ENCODE data around the gene ZCWPW1. TPM values are rescaled to one million over a fixed set of nuclear protein-coding genes. Genes with fewer than 3 reads are reported as not detected.
A peak's percentile ranks its signal among the peaks of the same experiment; 100 is the strongest.

Gene ZCWPW1
- total RNA-seq, 6 experiments from 2014 or later, result 0.86 to 5.7 (median 2.7) TPM

DNA sequence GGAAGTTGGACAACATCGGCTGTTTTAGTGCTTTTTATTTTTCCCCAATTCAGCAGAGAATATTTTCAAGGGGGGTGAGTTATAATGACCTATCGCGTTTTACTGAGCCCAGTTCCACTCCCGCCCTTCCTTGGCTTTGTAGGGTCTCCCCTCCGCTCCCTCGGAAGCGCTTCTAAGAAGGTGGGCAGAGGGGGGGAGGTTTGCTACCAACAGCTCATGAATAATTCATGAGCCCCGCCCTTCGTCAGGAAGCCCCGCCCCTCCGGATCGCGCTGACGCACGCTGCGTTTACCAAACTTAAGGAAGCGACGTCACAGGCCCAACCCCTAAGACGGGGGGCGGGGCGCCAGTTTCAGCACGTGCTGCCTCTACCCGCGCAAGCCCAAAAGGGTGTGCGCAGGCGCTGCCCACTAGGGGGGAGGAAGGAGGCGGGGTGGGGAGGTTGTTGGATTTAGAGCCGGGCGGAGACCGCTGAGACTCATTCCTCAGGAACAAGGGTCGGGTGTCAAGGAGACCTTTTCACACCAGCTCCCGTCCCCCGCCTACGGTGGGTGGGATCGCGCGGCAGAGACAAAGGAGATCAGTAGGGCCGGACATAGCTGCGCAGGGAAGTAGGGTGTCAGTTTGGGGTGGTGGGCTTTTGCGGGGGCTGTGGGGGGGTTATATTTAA lies 599 bp upstream of the ZCWPW1 start:
- TF ChIP-seq, protein P1, sequence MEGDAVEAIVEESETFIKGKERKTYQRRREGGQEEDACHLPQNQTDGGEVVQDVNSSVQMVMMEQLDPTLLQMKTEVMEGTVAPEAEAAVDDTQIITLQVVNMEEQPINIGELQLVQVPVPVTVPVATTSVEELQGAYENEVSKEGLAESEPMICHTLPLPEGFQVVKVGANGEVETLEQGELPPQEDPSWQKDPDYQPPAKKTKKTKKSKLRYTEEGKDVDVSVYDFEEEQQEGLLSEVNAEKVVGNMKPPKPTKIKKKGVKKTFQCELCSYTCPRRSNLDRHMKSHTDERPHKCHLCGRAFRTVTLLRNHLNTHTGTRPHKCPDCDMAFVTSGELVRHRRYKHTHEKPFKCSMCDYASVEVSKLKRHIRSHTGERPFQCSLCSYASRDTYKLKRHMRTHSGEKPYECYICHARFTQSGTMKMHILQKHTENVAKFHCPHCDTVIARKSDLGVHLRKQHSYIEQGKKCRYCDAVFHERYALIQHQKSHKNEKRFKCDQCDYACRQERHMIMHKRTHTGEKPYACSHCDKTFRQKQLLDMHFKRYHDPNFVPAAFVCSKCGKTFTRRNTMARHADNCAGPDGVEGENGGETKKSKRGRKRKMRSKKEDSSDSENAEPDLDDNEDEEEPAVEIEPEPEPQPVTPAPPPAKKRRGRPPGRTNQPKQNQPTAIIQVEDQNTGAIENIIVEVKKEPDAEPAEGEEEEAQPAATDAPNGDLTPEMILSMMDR (IDR thresholded peaks at IDR 0.05), result peak in 2 of 4 donors; percentile 34 to 56
- TF ChIP-seq POLR2A (IDR thresholded peaks at IDR 0.05), result peak; percentile 71
- Histone ChIP-seq H3K4me3 (peak overlapping the region; percentile 84 to 85 (median 84)), H3K27ac (peak overlapping the region; percentile 98 to 99 (median 98)), H3K27me3 (no peaks in the 10 kb centered on the region), H3K36me3 (peaks cover 0 to 13% (median 4%) of the 10 kb centered on the region in 4 donors), H3K9me3 (no peaks in the 10 kb centered on the region), H3K4me1 (peaks cover 0 to 24% (median 2%) of the 10 kb centered on the region in 4 donors)
- peak; percentile 100 for DNase-seq
- WGBS (ENCODE audit: insufficient coverage, low coverage, low lambda C conversion rate, missing lambda C conversion rate), result under 1% methylated on average over 36 of the region's 40 CpGs
- intact Hi-C loops (cut with DNase I), result no loop called here
- ATAC-seq, result peak; percentile 77 to 84 (median 81)

DNA sequence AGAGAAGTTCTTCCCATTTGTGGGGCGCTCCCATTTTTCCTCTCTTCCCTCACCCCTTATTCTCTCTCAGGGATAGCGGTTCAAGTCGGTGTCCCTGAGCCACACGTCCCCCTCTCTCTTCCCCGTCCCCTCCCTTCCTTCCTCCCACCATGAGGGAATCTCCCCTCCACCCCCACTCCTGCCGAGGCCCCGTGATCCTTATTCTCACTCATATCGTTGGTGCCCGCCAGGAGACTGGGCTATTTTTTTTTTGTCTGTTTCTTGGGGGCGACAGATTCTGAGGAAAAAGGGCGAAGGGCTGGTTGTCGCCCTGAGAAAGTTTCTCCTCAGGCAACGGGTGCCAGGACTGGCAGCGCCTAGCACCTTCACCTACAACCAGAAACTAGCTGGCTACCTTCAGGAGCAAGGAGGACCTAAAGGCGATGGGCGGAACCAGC lies 723 bp downstream of the ZCWPW1 start:
- TF ChIP-seq, protein P1 (IDR thresholded peaks at IDR 0.05), result no peak
- TF ChIP-seq POLR2A (IDR thresholded peaks at IDR 0.05), result no peak
- Histone ChIP-seq H3K27ac (peak overlapping the region; percentile 98 to 99 (median 98)), H3K4me3 (peak overlapping the region; percentile 84 to 85 (median 84)), H3K9me3 (no peaks in the 10 kb centered on the region), H3K4me1 (peaks cover 0 to 21% (median 2%) of the 10 kb centered on the region in 4 donors), H3K27me3 (no peaks in the 10 kb centered on the region), H3K36me3 (no peaks in the 10 kb centered on the region)
- WGBS (ENCODE audit: insufficient coverage, low coverage, low lambda C conversion rate, missing lambda C conversion rate), result 39% methylated on average over 12 of the region's 16 CpGs
- intact Hi-C loops (cut with DNase I), result no loop called here
- ATAC-seq, result no peak
- DNase-seq, result no peak

DNA sequence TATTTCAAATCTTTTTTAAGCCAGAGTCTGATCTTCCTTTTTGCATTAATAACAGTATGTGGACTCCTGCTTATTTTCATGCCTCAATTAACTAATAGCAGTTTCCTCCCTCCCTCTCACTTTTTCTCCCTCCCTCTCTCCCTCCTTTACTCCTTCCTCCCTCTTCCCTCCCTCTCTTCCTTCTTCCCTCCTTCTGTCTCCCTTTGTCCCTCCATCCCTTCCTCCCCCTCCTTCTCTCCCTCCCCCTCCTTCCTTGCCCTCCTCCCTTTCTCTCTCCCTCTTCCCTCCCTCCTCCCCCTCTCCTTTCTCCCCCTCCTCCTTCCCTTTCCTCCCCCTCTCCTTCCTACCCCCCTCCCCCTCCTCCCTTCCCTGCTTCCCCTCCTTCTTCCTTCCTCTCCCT lies 2.0 kb downstream of the ZCWPW1 start:
- no peak overlapping the region for H3K27ac ChIP-seq
- TF ChIP-seq POLR2A (IDR thresholded peaks at IDR 0.05), result no peak
- TF ChIP-seq, protein P1 (IDR thresholded peaks at IDR 0.05), result no peak
- no peaks in the 10 kb centered on the region for H3K9me3 ChIP-seq
- DNase-seq (no peak), ATAC-seq (no peak)
- peaks cover 0 to 15% (median 2%) of the 10 kb centered on the region in 4 donors for H3K4me1 ChIP-seq
- H3K36me3 ChIP-seq, result no peaks in the 10 kb centered on the region
- intact Hi-C loops (cut with DNase I), result no loop called here
- no peaks in the 10 kb centered on the region for H3K27me3 ChIP-seq
- no peak overlapping the region for H3K4me3 ChIP-seq

DNA sequence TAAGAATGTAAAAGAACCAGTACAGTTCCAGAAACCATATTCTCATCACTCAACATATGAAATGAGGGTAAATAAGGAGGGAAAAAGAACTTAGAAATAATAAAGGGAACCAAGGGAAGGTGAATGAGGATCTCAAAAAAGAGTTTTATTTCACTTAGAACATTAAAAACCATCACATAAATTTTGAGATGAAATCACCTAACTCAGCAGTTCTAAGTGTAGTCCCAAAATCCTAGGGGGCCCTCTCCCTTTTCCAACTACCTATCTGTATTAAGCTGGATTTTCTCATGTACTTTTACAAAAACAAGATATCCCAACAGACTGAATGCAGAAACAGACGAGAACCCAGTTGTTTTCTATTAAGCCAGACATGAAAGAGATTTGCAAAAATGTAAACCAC lies 3.2 kb downstream of the ZCWPW1 start:
- DNase-seq (no peak), ATAC-seq (no peak)
- Histone ChIP-seq H3K27ac (no peak overlapping the region), H3K36me3 (no peaks in the 10 kb centered on the region), H3K27me3 (no peaks in the 10 kb centered on the region), H3K9me3 (no peaks in the 10 kb centered on the region), H3K4me3 (no peak overlapping the region), H3K4me1 (peaks cover 0 to 7% (median 2%) of the 10 kb centered on the region in 4 donors)
- intact Hi-C loops (cut with DNase I), result no loop called here
- WGBS (ENCODE audit: insufficient coverage, low coverage, low lambda C conversion rate, missing lambda C conversion rate), result 58% methylated on average over 1 of the region's 1 CpG
- TF ChIP-seq POLR2A (IDR thresholded peaks at IDR 0.05), result no peak
- TF ChIP-seq, protein P1 (IDR thresholded peaks at IDR 0.05), result no peak
